PFSK-1 (cell line): ENCODE results near the gene OTOP3. TPM values are rescaled to one million over a fixed set of nuclear protein-coding genes. Genes with fewer than 3 reads are reported as not detected.

Experiments
- FOXP2 ChIP-seq: optimal IDR thresholded peaks from 2 replicates; pipeline ENCODE3; 2011; ENCODE audit warnings: borderline replicate concordance, control low read depth, inconsistent platforms; ENCODE audit not compliant: insufficient read depth; ENCODE audit errors: extremely low read length, extremely low read depth
- POLR2AphosphoS5 ChIP-seq: IDR thresholded peaks from 2 replicates; pipeline ENCODE4 v1.6.1; 2012; ENCODE audit warnings: low read depth, mild to moderate bottlenecking, control low read depth, low read length, moderate library complexity
- SIN3A ChIP-seq: IDR thresholded peaks from 2 replicates; pipeline ENCODE4 v1.6.1; 2012; ENCODE audit warnings: mild to moderate bottlenecking, low read length, moderate library complexity, borderline replicate concordance; ENCODE audit not compliant: insufficient read depth
- TAF1 ChIP-seq: IDR thresholded peaks from 2 replicates; pipeline ENCODE4 v1.6.1; 2012; ENCODE audit warnings: low read length, control low read depth, borderline replicate concordance; ENCODE audit not compliant: insufficient read depth
- polyA plus RNA-seq: library from polyadenylated mRNA; unstranded; fragments of >200 nt; gene quantifications from one replicate; pipeline ENCODE4 v1.2.1, GENCODE V29; 2012; ENCODE audit warnings: low read depth, missing spikeins; ENCODE audit not compliant: insufficient read length
- TF ChIP-seq, protein P1 (sequence below), 2 experiments: IDR thresholded peaks; 2 replicates each; pipeline versions ENCODE4 v1.6.1 to v1.8.0; 2011 to 2012; ENCODE audit warnings: low read depth in 2 of 2, low read length in 2 of 2, control low read depth in 1 of 2, inconsistent platforms in 1 of 2, mild to moderate bottlenecking in 1 of 2, moderate library complexity in 1 of 2; ENCODE audit not compliant: insufficient read depth in 1 of 2

The OTOP3 gene, protein sequence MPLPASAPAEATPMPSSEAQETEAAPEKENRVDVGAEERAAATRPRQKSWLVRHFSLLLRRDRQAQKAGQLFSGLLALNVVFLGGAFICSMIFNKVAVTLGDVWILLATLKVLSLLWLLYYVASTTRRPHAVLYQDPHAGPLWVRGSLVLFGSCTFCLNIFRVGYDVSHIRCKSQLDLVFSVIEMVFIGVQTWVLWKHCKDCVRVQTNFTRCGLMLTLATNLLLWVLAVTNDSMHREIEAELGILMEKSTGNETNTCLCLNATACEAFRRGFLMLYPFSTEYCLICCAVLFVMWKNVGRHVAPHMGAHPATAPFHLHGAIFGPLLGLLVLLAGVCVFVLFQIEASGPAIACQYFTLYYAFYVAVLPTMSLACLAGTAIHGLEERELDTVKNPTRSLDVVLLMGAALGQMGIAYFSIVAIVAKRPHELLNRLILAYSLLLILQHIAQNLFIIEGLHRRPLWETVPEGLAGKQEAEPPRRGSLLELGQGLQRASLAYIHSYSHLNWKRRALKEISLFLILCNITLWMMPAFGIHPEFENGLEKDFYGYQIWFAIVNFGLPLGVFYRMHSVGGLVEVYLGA
- not detected for polyA plus RNA-seq

DNA sequence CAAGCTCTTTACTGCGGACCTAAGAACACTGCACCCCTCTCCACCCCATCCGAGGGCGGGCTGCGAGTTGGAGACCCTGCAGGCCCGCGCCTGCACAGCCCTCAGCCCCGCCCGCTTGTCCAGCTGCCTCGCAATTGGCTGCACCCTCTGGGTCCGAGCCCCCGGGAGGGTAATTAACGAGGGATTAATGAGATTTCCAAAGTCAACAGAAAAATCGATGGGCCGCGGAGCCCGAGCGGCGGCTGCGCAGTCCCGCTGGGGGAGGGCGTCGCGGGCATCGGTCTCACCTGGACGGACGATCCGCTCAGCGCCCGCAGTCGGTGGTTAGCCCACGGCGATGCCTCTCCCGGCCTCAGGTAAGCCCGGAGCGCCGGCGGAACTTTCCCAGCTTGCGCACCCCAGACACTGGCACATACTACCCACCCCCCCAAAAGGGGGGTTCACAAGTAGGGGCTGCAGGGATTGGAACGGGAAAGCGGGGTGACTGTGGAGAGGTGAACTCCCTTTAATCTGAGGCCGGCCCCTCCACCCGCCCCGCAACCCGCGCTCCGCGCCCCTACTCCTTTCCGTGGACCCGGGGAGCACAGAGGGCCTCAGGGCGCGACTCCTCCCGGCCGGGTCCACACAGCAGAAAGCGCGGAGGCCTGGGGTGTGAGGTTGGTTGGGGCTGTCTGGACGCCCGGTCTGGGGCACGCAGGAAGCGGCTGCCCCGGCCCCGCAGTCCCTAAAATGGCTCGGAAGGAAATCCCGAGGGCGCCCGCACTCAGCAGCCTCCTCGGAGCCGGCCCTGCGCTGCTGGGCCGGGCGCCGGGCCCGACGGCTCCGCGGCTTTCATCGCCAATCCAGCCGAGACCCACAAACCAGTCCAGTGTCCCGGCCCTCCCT, at the start of gene OTOP3:
OTOP3 (plus strand) TSS at position 314 of the 885 bp plus-strand sequence; CDS start at position 338, 24 bp downstream.
- TF ChIP-seq FOXP2 (no peak), POLR2AphosphoS5 (no peak), SIN3A (no peak), TAF1 (no peak)
- TF ChIP-seq, protein P1, sequence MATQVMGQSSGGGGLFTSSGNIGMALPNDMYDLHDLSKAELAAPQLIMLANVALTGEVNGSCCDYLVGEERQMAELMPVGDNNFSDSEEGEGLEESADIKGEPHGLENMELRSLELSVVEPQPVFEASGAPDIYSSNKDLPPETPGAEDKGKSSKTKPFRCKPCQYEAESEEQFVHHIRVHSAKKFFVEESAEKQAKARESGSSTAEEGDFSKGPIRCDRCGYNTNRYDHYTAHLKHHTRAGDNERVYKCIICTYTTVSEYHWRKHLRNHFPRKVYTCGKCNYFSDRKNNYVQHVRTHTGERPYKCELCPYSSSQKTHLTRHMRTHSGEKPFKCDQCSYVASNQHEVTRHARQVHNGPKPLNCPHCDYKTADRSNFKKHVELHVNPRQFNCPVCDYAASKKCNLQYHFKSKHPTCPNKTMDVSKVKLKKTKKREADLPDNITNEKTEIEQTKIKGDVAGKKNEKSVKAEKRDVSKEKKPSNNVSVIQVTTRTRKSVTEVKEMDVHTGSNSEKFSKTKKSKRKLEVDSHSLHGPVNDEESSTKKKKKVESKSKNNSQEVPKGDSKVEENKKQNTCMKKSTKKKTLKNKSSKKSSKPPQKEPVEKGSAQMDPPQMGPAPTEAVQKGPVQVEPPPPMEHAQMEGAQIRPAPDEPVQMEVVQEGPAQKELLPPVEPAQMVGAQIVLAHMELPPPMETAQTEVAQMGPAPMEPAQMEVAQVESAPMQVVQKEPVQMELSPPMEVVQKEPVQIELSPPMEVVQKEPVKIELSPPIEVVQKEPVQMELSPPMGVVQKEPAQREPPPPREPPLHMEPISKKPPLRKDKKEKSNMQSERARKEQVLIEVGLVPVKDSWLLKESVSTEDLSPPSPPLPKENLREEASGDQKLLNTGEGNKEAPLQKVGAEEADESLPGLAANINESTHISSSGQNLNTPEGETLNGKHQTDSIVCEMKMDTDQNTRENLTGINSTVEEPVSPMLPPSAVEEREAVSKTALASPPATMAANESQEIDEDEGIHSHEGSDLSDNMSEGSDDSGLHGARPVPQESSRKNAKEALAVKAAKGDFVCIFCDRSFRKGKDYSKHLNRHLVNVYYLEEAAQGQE (IDR thresholded peaks at IDR 0.05; ENCODE audit: insufficient read depth in 1 of 2, low read depth in 2 of 2, low read length in 2 of 2), result no peak

DNA sequence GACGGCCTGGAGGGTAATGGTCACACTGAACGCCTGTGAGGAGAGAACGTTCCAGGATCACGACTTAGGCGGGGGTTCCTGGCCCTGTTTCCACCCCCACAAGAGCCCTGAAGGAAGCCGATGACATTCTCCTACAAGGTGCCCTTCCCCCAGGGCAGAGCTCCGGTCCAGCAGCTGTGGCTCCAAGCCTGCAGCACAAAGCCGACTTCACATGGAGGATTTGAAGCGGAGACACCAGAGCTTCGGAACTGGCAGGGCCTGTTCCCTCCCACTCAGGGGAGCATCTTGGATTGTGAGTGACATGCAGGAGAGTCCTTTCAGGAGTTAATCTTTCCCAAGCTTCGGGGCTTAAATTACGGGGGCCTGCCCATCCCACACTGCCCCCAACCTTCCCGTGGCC, 47.2 kb upstream of the OTOP3 start:
- TF ChIP-seq FOXP2 (no peak), SIN3A (no peak), TAF1 (no peak), POLR2AphosphoS5 (no peak)
- TF ChIP-seq, protein P1 (IDR thresholded peaks at IDR 0.05; ENCODE audit: insufficient read depth in 1 of 2, low read depth in 2 of 2, low read length in 2 of 2), result no peak

DNA sequence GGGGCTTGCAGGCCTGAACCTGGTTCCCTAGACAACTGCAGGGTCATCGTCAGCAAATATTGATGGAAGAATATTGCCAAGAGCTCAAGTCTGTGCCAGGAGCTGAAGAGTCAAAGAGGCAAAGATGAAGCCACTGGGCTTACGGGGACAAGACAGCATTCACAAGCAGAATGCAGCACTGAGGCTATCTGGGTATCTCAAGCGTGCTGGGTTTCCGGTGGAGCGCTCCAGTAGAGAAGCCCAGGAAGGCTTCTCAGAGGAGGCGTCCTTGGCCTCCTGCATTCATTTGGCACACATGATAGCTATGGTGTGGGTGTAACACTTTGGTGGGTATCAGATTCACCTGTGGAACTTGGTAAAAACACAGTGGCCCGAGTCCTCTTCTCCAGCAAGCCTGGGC, 45.1 kb upstream of the OTOP3 start:
- TF ChIP-seq POLR2AphosphoS5 (no peak), SIN3A (no peak), TAF1 (no peak), FOXP2 (no peak)
- TF ChIP-seq, protein P1 (IDR thresholded peaks at IDR 0.05; ENCODE audit: insufficient read depth in 1 of 2, low read depth in 2 of 2, low read length in 2 of 2), result no peak

- TF ChIP-seq POLR2AphosphoS5 (no peak), FOXP2 (no peak), TAF1 (no peak), SIN3A (no peak)
- TF ChIP-seq, protein P1 (IDR thresholded peaks at IDR 0.05; ENCODE audit: insufficient read depth in 1 of 2, low read depth in 2 of 2, low read length in 2 of 2), result no peak
Measured at GRCh38 chr17:74892013-74892841, 43.5 kb upstream of the OTOP3 start.
